ENCODE measurements around the gene MTMR3. TPM values are rescaled to one million over a fixed set of nuclear protein-coding genes. Genes with fewer than 3 reads are reported as not detected.
"Not testable (repeated sequence)": the region's sequence is repeated elsewhere in the genome, so short reads cannot be mapped to it uniquely, and the experiment has no call there.

Gene MTMR3
- total RNA-seq, 1 experiment from 2014 or later, result 23.9 TPM

- in situ Hi-C loops (cut with HindIII; ENCODE audit: low sequenced_read_pairs); DNase-seq (ENCODE audit: low spot score): not testable (repeated sequence)
Observed at GRCh38 chr22:29865572-29865971, 17.4 kb upstream of the MTMR3 start.

DNA sequence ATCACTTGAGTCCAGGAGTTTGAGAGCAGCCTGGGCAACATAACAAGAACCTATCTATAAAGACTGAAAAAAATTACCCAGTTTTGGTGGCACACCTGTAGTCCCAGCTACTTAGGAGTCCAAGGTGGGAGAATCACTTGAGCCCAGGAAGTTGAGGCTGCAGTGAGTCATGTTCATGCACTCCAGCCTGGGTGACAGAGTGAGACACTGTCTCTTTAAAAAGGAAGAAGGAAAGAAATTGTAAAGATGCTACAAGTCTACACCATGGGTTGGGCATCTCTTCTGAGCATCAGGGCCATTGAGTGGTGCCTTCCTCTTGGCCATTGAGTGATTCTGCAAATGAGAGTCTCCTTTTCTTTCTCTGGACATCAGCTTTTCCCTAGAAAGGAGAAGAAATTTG is 15.7 kb upstream of the MTMR3 start:
- in situ Hi-C loops (cut with HindIII; ENCODE audit: low sequenced_read_pairs), result no loop called here
- no peak for DNase-seq (ENCODE audit: low spot score)

DNA sequence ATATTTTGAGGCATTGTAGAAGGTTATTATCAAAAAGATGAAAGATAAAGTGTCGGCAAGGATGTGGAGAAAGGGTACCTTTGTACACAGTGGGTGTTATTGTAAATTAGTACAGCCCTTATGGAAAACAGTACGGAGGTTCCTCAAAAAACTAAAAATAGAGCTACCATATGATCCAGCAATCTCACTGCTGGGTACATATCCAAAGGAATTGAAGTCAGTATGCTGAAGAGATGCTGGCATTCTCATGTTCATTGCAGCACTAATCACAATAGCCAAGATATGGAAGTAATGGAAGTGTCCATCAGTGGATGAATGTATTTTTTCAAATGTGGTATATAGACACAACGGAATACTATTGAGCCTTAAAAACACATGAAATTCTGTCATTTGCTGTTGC is 15.1 kb upstream of the MTMR3 start:
- in situ Hi-C loops (cut with HindIII; ENCODE audit: low sequenced_read_pairs), result no loop called here
- DNase-seq (ENCODE audit: low spot score), result peak; percentile 32

GRCh38 chr22:29870574-29870973 is 12.4 kb upstream of the MTMR3 start:
- in situ Hi-C loops (cut with HindIII; ENCODE audit: low sequenced_read_pairs), result no loop called here
- DNase-seq (ENCODE audit: low spot score), result no peak

- in situ Hi-C loops (cut with HindIII; ENCODE audit: low sequenced_read_pairs), result no loop called here
- DNase-seq (ENCODE audit: low spot score), result peak; percentile 90
Observed at GRCh38 chr22:29871684-29872083, 11.3 kb upstream of the MTMR3 start.

DNA sequence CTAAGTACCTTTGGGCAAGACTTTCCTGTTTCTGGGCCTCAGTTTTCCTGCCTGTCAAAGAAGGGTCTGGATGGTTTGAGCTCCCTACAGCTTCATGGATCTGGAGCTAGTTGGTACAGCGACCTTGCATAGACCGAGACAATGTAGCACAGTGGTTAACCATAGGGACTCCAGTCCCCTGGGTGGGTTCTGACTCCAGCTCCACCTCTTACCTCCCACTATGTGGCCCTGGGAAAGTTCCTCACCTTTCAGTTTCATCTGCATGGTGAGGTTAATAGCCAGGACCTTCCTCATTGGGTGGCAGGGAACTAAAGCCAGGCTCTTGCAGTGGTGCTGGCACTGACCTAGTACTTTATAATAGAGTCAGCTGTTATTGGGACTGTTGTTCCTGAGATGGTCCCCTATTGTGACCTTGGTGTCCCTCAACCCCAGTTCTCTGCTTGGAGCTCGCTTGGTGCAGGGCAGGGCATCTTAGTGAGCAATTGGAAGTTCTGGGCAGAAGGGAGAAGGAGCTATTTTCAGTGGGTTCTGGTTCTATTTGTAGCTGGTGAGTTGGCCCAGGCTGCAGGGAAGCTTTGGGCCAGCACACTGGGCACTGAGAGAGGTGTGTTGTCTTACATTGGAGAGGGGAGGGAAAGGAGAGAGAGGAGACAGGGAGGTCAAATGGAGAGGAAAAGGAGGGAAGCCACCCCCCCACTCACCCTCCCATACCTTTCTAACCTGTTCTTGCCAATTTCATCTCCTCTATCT is 10.7 kb upstream of the MTMR3 start:
- in situ Hi-C loops (cut with HindIII; ENCODE audit: low sequenced_read_pairs), result no loop called here
- peak; percentile 82 for DNase-seq (ENCODE audit: low spot score)

DNA sequence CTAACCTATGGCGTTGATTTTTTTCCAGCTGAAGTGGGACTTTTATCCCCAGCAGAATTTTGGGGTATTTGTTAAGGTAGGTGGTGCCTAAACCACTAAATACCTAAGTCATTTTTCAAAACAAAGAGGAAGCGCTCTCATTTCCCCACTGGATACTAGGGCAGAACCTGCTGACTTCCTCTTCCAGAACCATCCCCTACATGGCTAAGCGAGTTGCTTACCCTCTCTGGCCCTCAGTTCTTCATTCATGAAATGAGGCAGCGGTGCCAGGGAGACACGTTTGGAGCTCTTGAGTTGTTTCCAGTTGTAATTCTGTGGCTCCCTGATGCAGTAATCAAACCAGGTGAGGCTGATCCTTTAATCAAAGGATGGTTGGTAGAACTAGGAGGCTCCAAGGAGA is 10.0 kb upstream of the MTMR3 start:
- no peak for DNase-seq (ENCODE audit: low spot score)
- in situ Hi-C loops (cut with HindIII; ENCODE audit: low sequenced_read_pairs), result no loop called here

DNA sequence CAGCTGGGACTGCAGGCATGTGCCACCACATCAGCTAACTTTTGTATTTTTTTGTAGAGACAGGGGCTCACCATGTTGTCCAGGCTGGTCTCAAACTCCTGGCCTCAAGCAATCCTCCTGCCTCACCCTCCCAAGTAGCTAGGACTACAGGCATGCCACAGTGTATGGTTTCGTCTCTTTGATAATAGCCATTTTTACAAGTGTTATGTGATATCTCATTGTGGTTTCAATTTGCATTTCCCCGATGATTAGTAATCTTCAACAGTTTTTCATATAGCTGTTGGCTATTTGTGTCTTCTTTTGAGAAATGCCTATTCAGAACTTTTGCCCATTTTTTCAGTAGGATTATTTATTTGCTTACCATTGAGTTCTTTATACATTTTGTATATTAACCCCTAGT is 9.0 kb upstream of the MTMR3 start:
- in situ Hi-C loops (cut with HindIII; ENCODE audit: low sequenced_read_pairs), result no loop called here
- DNase-seq (ENCODE audit: low spot score), result no peak

DNA sequence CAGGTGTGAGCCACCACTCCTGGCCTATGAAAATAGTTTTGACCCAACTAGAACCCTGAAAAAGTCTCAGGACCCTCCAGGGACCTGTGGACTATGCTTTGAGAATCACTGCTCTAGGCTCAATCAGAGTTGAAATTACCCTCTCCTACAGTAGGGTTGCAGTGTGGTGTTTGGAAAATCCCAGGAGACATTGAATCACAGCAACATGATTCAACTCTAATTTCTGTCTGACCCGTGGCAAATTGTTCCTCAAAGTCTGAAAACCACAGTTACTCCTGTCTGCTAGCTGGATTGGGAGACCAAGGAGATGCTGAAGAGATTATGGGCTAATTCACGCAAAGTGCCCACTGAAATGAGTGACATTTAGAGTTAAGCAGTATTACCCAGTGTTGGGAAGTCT is 5.4 kb upstream of the MTMR3 start:
- in situ Hi-C loops (cut with HindIII; ENCODE audit: low sequenced_read_pairs), result no loop called here
- no peak for DNase-seq (ENCODE audit: low spot score)

DNA sequence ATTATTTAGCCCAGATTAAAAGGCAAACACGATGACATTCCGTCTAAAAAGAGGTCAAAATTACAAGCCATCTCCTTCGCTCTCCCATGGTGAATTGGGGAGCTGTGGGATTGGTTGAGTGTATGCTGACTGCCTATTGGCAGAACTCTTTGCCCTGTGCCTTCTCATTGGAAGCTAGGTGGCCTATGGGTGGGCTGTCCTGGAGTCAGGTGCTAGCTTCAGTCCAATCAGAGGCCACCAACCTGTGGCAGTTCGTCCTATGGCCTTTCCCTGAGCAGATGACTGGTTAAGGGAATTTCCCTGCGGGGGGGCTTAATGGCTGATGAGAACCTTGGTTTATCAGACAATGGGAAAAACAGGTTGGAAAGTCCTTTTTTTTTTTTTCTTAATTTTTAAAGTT is 3.2 kb upstream of the MTMR3 start:
- in situ Hi-C loops (cut with HindIII; ENCODE audit: low sequenced_read_pairs), result no loop called here
- no peak for DNase-seq (ENCODE audit: low spot score)

GRCh38 chr22:29882716-29883044 is 294 bp upstream of the MTMR3 start:
- in situ Hi-C loops (cut with HindIII; ENCODE audit: low sequenced_read_pairs), result no loop called here
- no peak for DNase-seq (ENCODE audit: low spot score)

- in situ Hi-C loops (cut with HindIII; ENCODE audit: low sequenced_read_pairs), result no loop called here
- DNase-seq (ENCODE audit: low spot score), result no peak
Observed at GRCh38 chr22:29883775-29884097, 762 bp downstream of the MTMR3 start.

DNA sequence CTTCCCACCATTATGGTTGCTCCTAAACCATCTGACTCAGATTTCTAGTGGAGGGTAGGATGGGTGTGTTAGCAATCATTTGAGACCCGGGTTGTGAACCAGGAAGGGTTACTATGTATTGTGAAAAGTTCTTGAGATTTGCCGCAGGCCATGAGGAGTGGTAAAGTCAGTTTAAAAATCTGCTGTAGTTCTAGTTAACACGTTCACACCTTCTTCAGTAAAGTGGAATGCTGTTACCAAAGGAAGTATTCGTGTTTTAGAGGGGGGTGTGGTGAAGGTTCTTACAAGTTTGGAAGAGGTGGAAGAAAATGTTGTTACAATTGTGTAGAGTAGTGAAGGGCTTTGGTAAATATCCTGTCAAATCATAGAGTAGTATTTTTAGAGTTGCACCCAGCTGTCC is 2.6 kb downstream of the MTMR3 start:
- no peak for DNase-seq (ENCODE audit: low spot score)
- in situ Hi-C loops (cut with HindIII; ENCODE audit: low sequenced_read_pairs), result no loop called here

GRCh38 chr22:29886596-29886995 is 3.6 kb downstream of the MTMR3 start:
- in situ Hi-C loops (cut with HindIII; ENCODE audit: low sequenced_read_pairs), result no loop called here
- no peak for DNase-seq (ENCODE audit: low spot score)

DNA sequence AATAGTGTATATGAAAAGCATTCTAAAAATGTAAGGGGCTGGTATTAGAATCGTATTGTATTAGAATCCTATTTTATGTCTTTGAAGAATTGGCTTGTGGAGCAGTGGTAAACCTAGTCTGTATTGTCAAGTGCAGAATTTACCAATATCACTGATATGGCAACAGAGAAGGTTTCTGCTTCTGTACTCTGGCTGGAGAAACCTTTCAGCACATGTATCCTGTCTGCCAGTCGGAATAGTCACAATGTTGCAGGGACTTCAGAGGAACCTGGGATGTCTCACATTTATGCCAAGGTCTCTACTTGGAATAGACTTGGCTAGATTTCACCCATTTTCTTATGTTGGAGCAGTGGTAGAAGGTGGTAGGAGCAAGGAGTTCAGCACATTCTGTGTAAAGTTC is 4.4 kb downstream of the MTMR3 start:
- DNase-seq (ENCODE audit: low spot score), result no peak
- in situ Hi-C loops (cut with HindIII; ENCODE audit: low sequenced_read_pairs), result no loop called here

DNA sequence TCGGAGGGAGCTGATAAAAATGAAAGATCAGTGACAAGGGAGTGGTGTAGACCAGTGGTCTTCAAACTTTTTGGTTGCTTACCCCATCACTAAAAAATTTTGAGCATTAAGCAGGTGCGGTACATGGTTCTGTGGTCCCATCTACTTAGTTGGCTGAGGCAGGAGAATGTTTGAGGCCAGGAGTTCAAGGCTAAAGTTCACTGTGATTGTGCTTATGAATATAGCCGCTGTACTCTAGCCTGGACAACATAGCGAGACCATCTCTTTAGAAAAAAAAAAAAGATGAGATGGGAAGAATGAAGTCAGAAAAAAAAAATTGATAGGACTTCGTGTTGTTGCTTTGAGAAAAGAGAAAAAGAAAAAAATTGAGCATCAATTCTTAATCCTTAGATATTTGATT is 7.8 kb downstream of the MTMR3 start:
- in situ Hi-C loops (cut with HindIII; ENCODE audit: low sequenced_read_pairs), result no loop called here
- no peak for DNase-seq (ENCODE audit: low spot score)

DNA sequence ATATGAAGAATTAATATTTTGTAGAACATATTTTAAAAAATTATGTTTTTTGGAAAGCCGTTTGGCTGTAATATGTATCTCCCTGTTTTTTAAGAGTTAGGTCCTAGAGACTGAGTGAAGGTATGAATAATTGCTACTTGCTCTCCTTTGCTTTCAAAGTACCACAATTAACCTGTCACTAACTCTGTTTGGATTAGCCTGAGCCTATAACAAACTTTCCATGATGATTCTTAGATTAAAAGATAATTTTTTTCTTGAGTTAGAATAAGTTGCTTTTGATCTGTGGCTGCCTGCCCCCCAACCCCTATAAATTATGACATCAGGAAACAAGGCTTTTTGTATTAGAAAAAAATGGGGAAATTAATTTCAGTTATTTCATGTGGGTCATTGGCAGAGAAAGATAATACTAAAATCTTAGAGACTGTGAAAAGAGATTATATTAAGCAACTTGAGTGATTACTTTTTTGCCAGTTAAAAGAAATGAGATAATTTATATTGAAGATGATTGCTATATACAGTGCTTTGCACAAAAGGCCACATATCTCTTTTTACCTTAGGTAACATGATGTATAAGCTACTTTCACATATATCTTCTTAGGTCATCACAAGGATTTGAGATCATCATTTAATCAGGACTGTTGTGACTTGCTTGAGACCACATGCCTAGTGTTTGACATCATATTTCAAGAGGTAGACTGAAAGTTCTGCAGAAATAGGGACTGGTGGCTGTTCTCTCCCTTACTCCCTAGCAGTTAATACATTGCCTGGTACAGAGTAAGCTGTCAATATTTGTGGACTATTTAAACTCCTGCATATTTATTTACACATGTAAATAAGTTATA is 9.6 kb downstream of the MTMR3 start:
- no peak for DNase-seq (ENCODE audit: low spot score)
- in situ Hi-C loops (cut with HindIII; ENCODE audit: low sequenced_read_pairs), result no loop called here

DNA sequence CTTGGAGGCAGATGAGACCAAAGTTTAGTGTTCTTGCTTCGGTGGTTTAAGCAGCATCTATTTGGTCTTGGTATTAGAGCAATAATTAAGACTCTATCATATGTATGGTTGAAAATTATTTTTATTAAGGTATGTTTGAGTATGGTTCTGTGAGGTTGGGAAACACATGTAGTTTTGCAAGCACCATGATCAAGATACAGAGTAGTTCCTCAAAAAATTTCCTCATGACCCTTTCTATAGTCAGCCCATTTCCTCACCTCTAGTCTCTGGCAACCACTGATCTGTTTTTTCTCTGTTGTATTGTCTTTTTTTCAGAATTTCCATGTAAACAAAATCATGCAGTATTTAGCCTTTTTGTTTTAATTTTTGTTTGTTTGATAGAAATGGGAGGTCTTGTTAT is 18.4 kb downstream of the MTMR3 start:
- DNase-seq (ENCODE audit: low spot score), result no peak
- in situ Hi-C loops (cut with HindIII; ENCODE audit: low sequenced_read_pairs), result no loop called here

GRCh38 chr22:29903371-29903770 is 20.4 kb downstream of the MTMR3 start:
- no peak for DNase-seq (ENCODE audit: low spot score)
- in situ Hi-C loops (cut with HindIII; ENCODE audit: low sequenced_read_pairs), result no loop called here

DNA sequence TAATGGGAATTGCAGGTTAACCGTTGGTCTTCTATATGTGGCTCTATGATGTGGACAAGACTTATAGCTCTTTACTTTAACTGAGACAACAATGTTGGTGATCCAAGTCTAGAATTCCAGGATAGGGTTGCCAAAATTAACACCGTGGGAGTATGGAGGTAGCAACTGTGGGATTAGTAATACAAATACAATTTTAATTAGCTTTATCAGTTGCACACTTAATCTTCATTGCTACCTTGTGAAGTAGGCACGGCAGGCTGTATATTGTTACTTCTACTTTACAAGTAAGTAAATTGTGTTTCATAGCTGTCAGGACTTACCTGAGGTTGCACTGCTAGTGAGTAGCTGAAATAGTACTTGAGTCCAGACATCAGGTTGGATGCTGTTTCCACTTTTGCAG is 21.0 kb downstream of the MTMR3 start:
- DNase-seq (ENCODE audit: low spot score), result no peak
- in situ Hi-C loops (cut with HindIII; ENCODE audit: low sequenced_read_pairs), result no loop called here
